DND-41 (cell line): ENCODE data around the gene MAZ.
A peak's percentile ranks its signal among the peaks of the same experiment; 100 is the strongest.

ENCODE experiments used
- ATAC-seq: fragments of 200-7000 bp; cut with Tn5 transposase; 3 replicates; pipeline ENCODE4 v1.9.1; 2021; ENCODE audit warnings: low read depth; ENCODE audit not compliant: insufficient read depth
- DNase-seq: peaks from one replicate; pipeline ENCODE4 v3.0.0-alpha.2; 2020
- H2AFZ ChIP-seq: 2 replicates; pipeline ENCODE4 v1.6.0; 2012; ENCODE audit warnings: low read depth, low read length
- H3K27ac ChIP-seq: 2 replicates; pipeline ENCODE4 v1.5.1; 2012; ENCODE audit warnings: low read length, inconsistent platforms
- H3K27me3 ChIP-seq: fragments of 200-600 bp; sonication (generic); 2 replicates; pipeline ENCODE4 v1.6.0; 2012; ENCODE audit warnings: low read length, mild to moderate bottlenecking, inconsistent platforms; ENCODE audit not compliant: insufficient read depth, poor library complexity
- H3K36me3 ChIP-seq: 2 replicates; pipeline ENCODE4 v1.5.1; 2012; ENCODE audit warnings: low read length, inconsistent platforms; ENCODE audit not compliant: insufficient read depth
- H3K4me1 ChIP-seq: 2 replicates; pipeline ENCODE4 v1.5.1; 2012; ENCODE audit warnings: mild to moderate bottlenecking, low read length; ENCODE audit not compliant: insufficient read depth
- H3K4me2 ChIP-seq: 2 replicates; pipeline ENCODE4 v1.6.0; 2012; ENCODE audit warnings: mild to moderate bottlenecking, moderate library complexity, low read length, inconsistent platforms; ENCODE audit not compliant: insufficient read depth
- H3K4me3 ChIP-seq, 2 experiments: fragments of 200-600 bp in 1 of 2; shearing (Covaris generic) in 1 of 2; 2 replicates each; pipeline ENCODE4 v1.5.1; 2012 to 2016; ENCODE audit warnings: inconsistent platforms in 2 of 2, low read length in 2 of 2, mild to moderate bottlenecking in 2 of 2, low read depth in 1 of 2, moderate library complexity in 1 of 2
- H3K79me2 ChIP-seq: 2 replicates; pipeline ENCODE4 v1.6.0; 2012; ENCODE audit warnings: low read length, inconsistent platforms; ENCODE audit not compliant: insufficient read depth
- H3K9ac ChIP-seq: 2 replicates; pipeline ENCODE4 v1.6.0; 2012; ENCODE audit warnings: low read depth, mild to moderate bottlenecking, inconsistent platforms, low read length, moderate library complexity
- H3K9me3 ChIP-seq: 2 replicates; pipeline ENCODE4 v1.5.1; 2012; ENCODE audit warnings: low read length, moderate library complexity, mild to moderate bottlenecking, inconsistent platforms; ENCODE audit not compliant: insufficient read depth, severe bottlenecking
- H4K20me1 ChIP-seq: 2 replicates; pipeline ENCODE4 v1.6.0; 2012; ENCODE audit warnings: low read length; ENCODE audit not compliant: insufficient read depth
- EZH2 ChIP-seq: IDR thresholded peaks from 3 replicates; pipeline ENCODE4 v1.6.1; 2012; ENCODE audit warnings: borderline replicate concordance, low read depth, mild to moderate bottlenecking, moderate library complexity, low read length, inconsistent platforms; ENCODE audit not compliant: severe bottlenecking
- TF ChIP-seq, protein P1 (sequence below): IDR thresholded peaks from 2 replicates; pipeline ENCODE4 v1.5.1; 2012; ENCODE audit warnings: borderline replicate concordance, low read length, moderate library complexity, mild to moderate bottlenecking; ENCODE audit not compliant: poor library complexity, severe bottlenecking; ENCODE audit errors: extremely low read depth

MAZ gene

DNA sequence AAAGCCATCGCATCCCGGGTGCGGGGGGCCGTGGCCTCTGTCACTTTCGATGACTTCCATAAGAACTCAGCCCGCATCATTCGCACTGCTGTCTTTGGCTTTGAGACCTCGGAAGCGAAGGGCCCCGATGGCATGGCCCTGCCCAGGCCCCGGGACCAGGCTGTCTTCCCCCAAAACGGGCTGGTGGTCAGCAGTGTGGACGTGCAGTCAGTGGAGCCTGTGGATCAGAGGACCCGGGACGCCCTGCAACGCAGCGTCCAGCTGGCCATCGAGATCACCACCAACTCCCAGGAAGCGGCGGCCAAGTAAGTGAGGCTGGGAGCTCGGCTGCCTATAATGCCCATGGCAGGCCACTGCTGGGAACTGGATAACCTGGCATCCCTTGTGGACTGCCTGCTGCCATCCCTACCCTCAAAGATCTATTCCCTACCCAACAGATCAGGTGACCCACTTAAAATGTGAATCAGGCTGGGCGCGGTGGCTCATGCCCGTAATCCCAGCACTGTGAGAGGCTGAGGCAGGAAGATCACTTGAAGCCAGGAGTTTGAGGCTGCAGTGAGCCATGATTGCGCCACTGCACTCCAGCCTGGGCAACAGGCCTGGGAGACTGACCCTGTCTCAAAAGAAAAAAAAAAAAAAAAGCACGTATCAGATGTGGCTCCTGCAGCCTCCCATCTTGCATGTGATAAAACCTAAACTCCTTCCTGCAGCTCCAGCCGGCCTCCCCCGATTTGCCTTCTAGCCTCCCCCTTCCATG lies 38.4 kb downstream of the MAZ start:
- Histone ChIP-seq H3K4me2 (no peak overlapping the region), H4K20me1 (no peaks in the 10 kb centered on the region), H3K4me3 (no peak overlapping the region), H3K4me1 (peaks cover 2% of the 10 kb centered on the region; the same call in 1 of the 2 replicates), H3K79me2 (no peaks in the 10 kb centered on the region), H3K9ac (no peak overlapping the region), H3K27me3 (no peaks in the 10 kb centered on the region), H3K27ac (no peak overlapping the region), H3K9me3 (no peaks in the 10 kb centered on the region), H3K36me3 (no peaks in the 10 kb centered on the region), H2AFZ (no peak overlapping the region)
- DNase-seq (no peak), ATAC-seq (no peak)
- TF ChIP-seq, protein P1, sequence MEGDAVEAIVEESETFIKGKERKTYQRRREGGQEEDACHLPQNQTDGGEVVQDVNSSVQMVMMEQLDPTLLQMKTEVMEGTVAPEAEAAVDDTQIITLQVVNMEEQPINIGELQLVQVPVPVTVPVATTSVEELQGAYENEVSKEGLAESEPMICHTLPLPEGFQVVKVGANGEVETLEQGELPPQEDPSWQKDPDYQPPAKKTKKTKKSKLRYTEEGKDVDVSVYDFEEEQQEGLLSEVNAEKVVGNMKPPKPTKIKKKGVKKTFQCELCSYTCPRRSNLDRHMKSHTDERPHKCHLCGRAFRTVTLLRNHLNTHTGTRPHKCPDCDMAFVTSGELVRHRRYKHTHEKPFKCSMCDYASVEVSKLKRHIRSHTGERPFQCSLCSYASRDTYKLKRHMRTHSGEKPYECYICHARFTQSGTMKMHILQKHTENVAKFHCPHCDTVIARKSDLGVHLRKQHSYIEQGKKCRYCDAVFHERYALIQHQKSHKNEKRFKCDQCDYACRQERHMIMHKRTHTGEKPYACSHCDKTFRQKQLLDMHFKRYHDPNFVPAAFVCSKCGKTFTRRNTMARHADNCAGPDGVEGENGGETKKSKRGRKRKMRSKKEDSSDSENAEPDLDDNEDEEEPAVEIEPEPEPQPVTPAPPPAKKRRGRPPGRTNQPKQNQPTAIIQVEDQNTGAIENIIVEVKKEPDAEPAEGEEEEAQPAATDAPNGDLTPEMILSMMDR: no peak
- no peak for TF ChIP-seq EZH2

DNA sequence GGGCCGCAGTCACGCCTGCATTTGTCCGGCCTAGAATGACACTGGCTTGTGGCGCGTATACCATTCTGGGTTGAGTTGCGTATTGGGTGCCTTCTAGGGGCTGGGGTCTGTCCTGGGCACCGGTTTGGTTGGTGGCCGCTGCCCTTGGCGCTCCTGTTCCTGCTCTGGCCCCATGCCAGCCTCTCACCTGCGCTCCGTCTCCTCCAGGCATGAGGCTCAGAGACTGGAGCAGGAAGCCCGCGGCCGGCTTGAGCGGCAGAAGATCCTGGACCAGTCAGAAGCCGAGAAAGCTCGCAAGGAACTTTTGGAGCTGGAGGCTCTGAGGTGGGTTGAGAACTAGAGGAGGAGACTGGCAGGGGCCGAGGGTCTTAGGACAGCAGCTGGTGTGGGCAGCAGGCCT lies 39.3 kb downstream of the MAZ start:
- Histone ChIP-seq H3K4me1 (peaks cover 2% of the 10 kb centered on the region; the same call in 1 of the 2 replicates), H3K9me3 (no peaks in the 10 kb centered on the region), H2AFZ (no peak overlapping the region), H3K9ac (no peak overlapping the region), H4K20me1 (no peaks in the 10 kb centered on the region), H3K4me3 (no peak overlapping the region), H3K79me2 (no peaks in the 10 kb centered on the region), H3K27ac (no peak overlapping the region), H3K4me2 (no peak overlapping the region), H3K36me3 (no peaks in the 10 kb centered on the region), H3K27me3 (no peaks in the 10 kb centered on the region)
- TF ChIP-seq, protein P1: no peak
- no peak for TF ChIP-seq EZH2
- DNase-seq: no peak
- ATAC-seq: no peak

DNA sequence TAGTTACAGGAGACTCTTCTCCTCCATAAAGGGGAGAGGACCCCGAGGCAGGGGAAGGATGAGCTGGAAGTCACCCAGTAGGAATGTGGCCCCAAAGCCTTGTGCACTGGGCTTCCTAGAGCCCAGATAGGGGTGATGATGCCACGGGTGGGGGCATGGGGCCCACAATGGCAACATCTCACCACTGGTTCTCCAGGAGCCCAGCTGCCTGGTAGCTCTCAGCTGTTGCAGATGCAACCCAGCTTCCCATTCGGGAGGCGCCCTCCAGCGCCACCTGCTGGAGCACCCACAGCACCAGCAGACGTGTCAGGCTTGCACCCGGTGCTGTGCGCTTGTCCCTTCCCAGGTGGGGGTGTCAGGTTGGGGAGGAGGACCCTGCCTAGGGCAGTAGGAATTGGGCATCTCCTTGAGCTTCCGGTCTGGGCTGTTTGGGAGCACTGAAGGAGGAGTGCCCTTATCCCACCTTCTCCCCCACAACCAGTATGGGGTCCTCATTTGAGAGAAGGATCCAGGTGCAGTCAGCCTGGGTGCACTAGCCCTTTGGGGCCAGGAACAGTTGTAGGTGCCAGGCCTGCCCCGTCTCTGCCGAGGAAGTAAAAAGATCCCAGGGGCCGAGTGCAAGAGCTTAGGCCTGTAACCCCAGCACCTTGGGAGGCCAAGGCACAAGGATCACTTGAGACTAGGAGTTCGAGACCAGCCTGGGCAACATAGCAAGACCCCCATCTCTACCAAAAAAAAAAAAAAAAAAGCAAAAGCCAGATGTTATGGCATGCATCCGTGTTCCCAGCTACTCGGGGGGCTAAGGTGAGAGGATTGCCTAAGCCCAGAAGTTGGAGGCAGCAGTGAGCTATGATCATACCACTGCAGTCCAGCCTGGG lies 42.3 kb downstream of the MAZ start:
- no peaks in the 10 kb centered on the region for H4K20me1 ChIP-seq
- no peaks in the 10 kb centered on the region for H3K9me3 ChIP-seq
- H3K4me2 ChIP-seq: no peak overlapping the region
- DNase-seq: peak; percentile 82
- H3K79me2 ChIP-seq: no peaks in the 10 kb centered on the region
- no peaks in the 10 kb centered on the region for H3K36me3 ChIP-seq
- no peak overlapping the region for H3K9ac ChIP-seq
- no peak overlapping the region for H2AFZ ChIP-seq
- no peak overlapping the region for H3K4me3 ChIP-seq
- peak; percentile 97 for ATAC-seq
- H3K4me1 ChIP-seq: peaks cover 2% of the 10 kb centered on the region; the same call in 1 of the 2 replicates
- no peak overlapping the region for H3K27ac ChIP-seq
- H3K27me3 ChIP-seq: no peaks in the 10 kb centered on the region
- TF ChIP-seq, protein P1: peak; percentile 99
- no peak for TF ChIP-seq EZH2
